SK-N-SH (cell line): ENCODE results near the gene PRKD3. TPM values are rescaled to one million over a fixed set of nuclear protein-coding genes. Genes with fewer than 3 reads are reported as not detected.

Source experiments
- CTCF ChIA-PET: fragments of 300-600, 350-600 bp; formaldehyde crosslinking; extraction: SDS; loops from one replicate; lab custom pipeline; 2021; lab: Yijun Ruan, JAX
- POLR2A ChIA-PET: fragments of 350-600 bp; sonication (Branson Sonifier 250); formaldehyde crosslinking; extraction: SDS; loops from one replicate; lab custom pipeline; 2020; ENCODE audit warnings: antibody characterized with exemption, inconsistent platforms; lab: Yijun Ruan, JAX
- DNase-seq: peaks from one replicate; pipeline ENCODE4 v3.0.0; 2012
- H2AFZ ChIP-seq: fragments of 200-600 bp; sonication (generic); 2 replicates; pipeline ENCODE4 v1.8.1; 2016; ENCODE audit warnings: antibody characterized with exemption, mild to moderate bottlenecking, low read depth
- H3F3A ChIP-seq: fragments of 200-600 bp; sonication (generic); replicated peaks from 2 replicates; pipeline ENCODE3; 2016; ENCODE audit warnings: antibody characterized with exemption, mild to moderate bottlenecking; ENCODE audit not compliant: insufficient read depth
- H3K27ac ChIP-seq, 2 experiments: fragments of 200-500 bp in 1 of 2; fragments of 200-600 bp in 1 of 2; sonication (Bioruptor generic) in 1 of 2; sonication (generic), shearing (Covaris generic) in 1 of 2; 2 replicates each; pipeline versions ENCODE4 v1.5.1 to v1.6.1; 2014 to 2016; ENCODE audit warnings: low read depth in 2 of 2, inconsistent platforms in 1 of 2, low read length in 1 of 2, mild to moderate bottlenecking in 1 of 2, mixed read lengths in 1 of 2
- H3K27me3 ChIP-seq: fragments of 200-600 bp; sonication (generic), shearing (Covaris generic); 2 replicates; pipeline ENCODE4 v1.6.1; 2016; ENCODE audit warnings: mixed run types; ENCODE audit not compliant: insufficient read depth
- H3K36me3 ChIP-seq, 2 experiments: fragments of 200-500 bp in 1 of 2; fragments of 200-600 bp in 1 of 2; sonication (Bioruptor generic) in 1 of 2; sonication (generic) in 1 of 2; replicated peaks in 1 of 2; 2 replicates each; pipeline versions ENCODE3 to v1.5.1; 2014 to 2016; ENCODE audit warnings: low read length in 1 of 2, mild to moderate bottlenecking in 1 of 2; ENCODE audit not compliant: insufficient read depth in 2 of 2, control insufficient read depth in 1 of 2
- H3K4me1 ChIP-seq, 2 experiments: fragments of 200-500 bp in 1 of 2; fragments of 200-600 bp in 1 of 2; sonication (Bioruptor generic) in 1 of 2; sonication (generic), shearing (Covaris generic) in 1 of 2; 2 replicates each; pipeline versions ENCODE4 v1.5.1 to v1.6.1; 2014 to 2016; ENCODE audit warnings: low read depth in 1 of 2, low read length in 1 of 2, mixed run types in 1 of 2; ENCODE audit not compliant: insufficient read depth in 2 of 2, control insufficient read depth in 1 of 2
- H3K4me2 ChIP-seq: fragments of 200-600 bp; sonication (generic), shearing (Covaris generic); 2 replicates; pipeline ENCODE4 v1.6.1; 2017; ENCODE audit warnings: mixed run types
- H3K4me3 ChIP-seq, 2 experiments: fragments of 200-500 bp in 1 of 2; fragments of 200-600 bp in 1 of 2; sonication (Bioruptor generic) in 1 of 2; sonication (generic), shearing (Covaris generic) in 1 of 2; 2 replicates each; pipeline versions ENCODE4 v1.5.1 to v1.8.1; 2014 to 2016; ENCODE audit warnings: low read depth in 2 of 2, inconsistent platforms in 1 of 2, low read length in 1 of 2, mild to moderate bottlenecking in 1 of 2, mixed read lengths in 1 of 2, moderate library complexity in 1 of 2
- H3K79me2 ChIP-seq: fragments of 200-600 bp; sonication (generic); 2 replicates; pipeline ENCODE4 v1.8.1; 2017; ENCODE audit warnings: mild to moderate bottlenecking; ENCODE audit not compliant: insufficient read depth
- H3K9ac ChIP-seq: fragments of 200-600 bp; sonication (generic); 2 replicates; pipeline ENCODE4 v1.6.1; 2017; ENCODE audit warnings: mixed run types
- H3K9me2 ChIP-seq: fragments of 200-600 bp; sonication (generic); 2 replicates; pipeline ENCODE4 v1.6.1; 2017; ENCODE audit warnings: mixed run types
- H3K9me3 ChIP-seq: fragments of 200-600 bp; sonication (generic); 2 replicates; pipeline ENCODE4 v1.6.1; 2017; ENCODE audit warnings: mixed run types, mild to moderate bottlenecking, moderate library complexity
- H4K20me1 ChIP-seq: fragments of 200-600 bp; sonication (generic); 2 replicates; pipeline ENCODE4 v1.6.1; 2017; ENCODE audit warnings: mild to moderate bottlenecking, mixed run types; ENCODE audit not compliant: insufficient read depth
- CHD2 ChIP-seq: fragments of 150-350 bp; IDR thresholded peaks from 2 replicates; pipeline ENCODE4 v1.6.1; 2018; ENCODE audit warnings: low read length; ENCODE audit not compliant: partially characterized antibody
- ELF1 ChIP-seq: IDR thresholded peaks from 2 replicates; pipeline ENCODE4 v1.4.0; 2012
- EP300 ChIP-seq, 2 experiments: IDR thresholded peaks; 2 replicates each; pipeline versions ENCODE4 v1.4.0 to v1.6.1; 2012; ENCODE audit warnings: borderline replicate concordance in 1 of 2, low read depth in 1 of 2, low read length in 1 of 2
- FOXM1 ChIP-seq: IDR thresholded peaks from 2 replicates; pipeline ENCODE4 v1.4.0; 2012; ENCODE audit warnings: low read depth, mild to moderate bottlenecking
- GABPA ChIP-seq: IDR thresholded peaks from 2 replicates; pipeline ENCODE4 v1.4.0; 2012; ENCODE audit warnings: low read depth, mild to moderate bottlenecking
- MEF2A ChIP-seq: IDR thresholded peaks from 2 replicates; pipeline ENCODE4 v1.4.0; 2012; ENCODE audit warnings: low read depth, borderline replicate concordance
- MXI1 ChIP-seq: IDR thresholded peaks from 2 replicates; pipeline ENCODE4 v1.6.1; 2012; ENCODE audit warnings: mild to moderate bottlenecking, low read depth, low read length, improper control_type of control experiment
- NFIC ChIP-seq: IDR thresholded peaks from 2 replicates; pipeline ENCODE4 v1.4.0; 2012; ENCODE audit warnings: borderline replicate concordance
- NRF1 ChIP-seq: IDR thresholded peaks from 2 replicates; pipeline ENCODE4 v1.6.1; 2012; ENCODE audit warnings: low read depth, mild to moderate bottlenecking, low read length
- PBX3 ChIP-seq: IDR thresholded peaks from 2 replicates; pipeline ENCODE4; 2012
- POLR2AphosphoS5 ChIP-seq: IDR thresholded peaks from 2 replicates; pipeline ENCODE4 v1.6.1; 2012; ENCODE audit warnings: low read depth, low read length
- RAD21 ChIP-seq: IDR thresholded peaks from 2 replicates; pipeline ENCODE4 v1.6.1; 2012; ENCODE audit warnings: mild to moderate bottlenecking, low read length
- RCOR1 ChIP-seq: fragments of 150-350 bp; IDR thresholded peaks from 2 replicates; pipeline ENCODE4 v1.6.1; 2017; ENCODE audit warnings: antibody characterized with exemption, low read length
- SIN3A ChIP-seq: IDR thresholded peaks from 2 replicates; pipeline ENCODE4 v1.6.1; 2012; ENCODE audit warnings: low read depth, mild to moderate bottlenecking, low read length, moderate library complexity, borderline replicate concordance
- SMC3 ChIP-seq: IDR thresholded peaks from 2 replicates; pipeline ENCODE4 v1.6.1; 2012; ENCODE audit warnings: low read depth, low read length, improper control_type of control experiment
- TCF12 ChIP-seq: IDR thresholded peaks from 2 replicates; pipeline ENCODE4 v1.4.0; 2012
- TEAD4 ChIP-seq: IDR thresholded peaks from 2 replicates; pipeline ENCODE4 v1.4.0; 2012; ENCODE audit warnings: mild to moderate bottlenecking, borderline replicate concordance; ENCODE audit not compliant: insufficient read depth
- USF2 ChIP-seq: fragments of 150-350 bp; IDR thresholded peaks from 2 replicates; pipeline ENCODE4 v1.6.1; 2017; ENCODE audit warnings: antibody characterized with exemption, low read length, low read depth, borderline replicate concordance
- ZBTB33 ChIP-seq: IDR thresholded peaks from 2 replicates; pipeline ENCODE4 v1.4.0; 2012; ENCODE audit warnings: low read depth, borderline replicate concordance
- polyA plus RNA-seq, 3 experiments: library from polyadenylated mRNA; depleted of rRNA; stranded (reverse); fragments of >200 nt; gene quantifications; 2 replicates each; pipeline ENCODE4 v1.2.3, GENCODE V29; 2012
- TF ChIP-seq, protein P1 (sequence below): IDR thresholded peaks from 2 replicates; pipeline ENCODE4 v1.6.1; 2012; ENCODE audit warnings: mild to moderate bottlenecking, low read depth, low read length, moderate library complexity

Gene PRKD3
- polyA plus RNA-seq, 1 of the 3 experiments (the other 2 are of a cell fraction), result 15.9 TPM

DNA sequence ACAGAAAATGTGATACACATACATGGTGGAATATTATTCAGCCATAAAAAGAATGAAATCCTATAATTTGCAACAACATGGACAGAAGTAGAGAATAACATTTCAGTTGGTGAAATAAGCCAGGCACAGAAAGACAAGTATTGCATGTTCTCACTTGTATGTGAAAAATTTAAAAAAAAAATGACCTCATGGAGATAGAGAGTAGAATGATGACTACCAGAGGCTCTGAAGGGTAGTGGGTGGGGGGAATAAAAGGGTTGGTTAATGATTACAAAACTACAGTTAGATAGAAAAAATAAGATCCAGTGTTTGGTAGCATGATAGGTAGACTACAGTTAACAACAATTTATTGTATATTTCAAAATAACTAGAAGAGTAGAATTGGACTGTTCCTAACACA is 24.5 kb downstream of the PRKD3 start (continued):
- TF ChIP-seq, protein P1, sequence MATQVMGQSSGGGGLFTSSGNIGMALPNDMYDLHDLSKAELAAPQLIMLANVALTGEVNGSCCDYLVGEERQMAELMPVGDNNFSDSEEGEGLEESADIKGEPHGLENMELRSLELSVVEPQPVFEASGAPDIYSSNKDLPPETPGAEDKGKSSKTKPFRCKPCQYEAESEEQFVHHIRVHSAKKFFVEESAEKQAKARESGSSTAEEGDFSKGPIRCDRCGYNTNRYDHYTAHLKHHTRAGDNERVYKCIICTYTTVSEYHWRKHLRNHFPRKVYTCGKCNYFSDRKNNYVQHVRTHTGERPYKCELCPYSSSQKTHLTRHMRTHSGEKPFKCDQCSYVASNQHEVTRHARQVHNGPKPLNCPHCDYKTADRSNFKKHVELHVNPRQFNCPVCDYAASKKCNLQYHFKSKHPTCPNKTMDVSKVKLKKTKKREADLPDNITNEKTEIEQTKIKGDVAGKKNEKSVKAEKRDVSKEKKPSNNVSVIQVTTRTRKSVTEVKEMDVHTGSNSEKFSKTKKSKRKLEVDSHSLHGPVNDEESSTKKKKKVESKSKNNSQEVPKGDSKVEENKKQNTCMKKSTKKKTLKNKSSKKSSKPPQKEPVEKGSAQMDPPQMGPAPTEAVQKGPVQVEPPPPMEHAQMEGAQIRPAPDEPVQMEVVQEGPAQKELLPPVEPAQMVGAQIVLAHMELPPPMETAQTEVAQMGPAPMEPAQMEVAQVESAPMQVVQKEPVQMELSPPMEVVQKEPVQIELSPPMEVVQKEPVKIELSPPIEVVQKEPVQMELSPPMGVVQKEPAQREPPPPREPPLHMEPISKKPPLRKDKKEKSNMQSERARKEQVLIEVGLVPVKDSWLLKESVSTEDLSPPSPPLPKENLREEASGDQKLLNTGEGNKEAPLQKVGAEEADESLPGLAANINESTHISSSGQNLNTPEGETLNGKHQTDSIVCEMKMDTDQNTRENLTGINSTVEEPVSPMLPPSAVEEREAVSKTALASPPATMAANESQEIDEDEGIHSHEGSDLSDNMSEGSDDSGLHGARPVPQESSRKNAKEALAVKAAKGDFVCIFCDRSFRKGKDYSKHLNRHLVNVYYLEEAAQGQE, result no peak
- TF ChIP-seq TEAD4 (no peak), NRF1 (no peak)

DNA sequence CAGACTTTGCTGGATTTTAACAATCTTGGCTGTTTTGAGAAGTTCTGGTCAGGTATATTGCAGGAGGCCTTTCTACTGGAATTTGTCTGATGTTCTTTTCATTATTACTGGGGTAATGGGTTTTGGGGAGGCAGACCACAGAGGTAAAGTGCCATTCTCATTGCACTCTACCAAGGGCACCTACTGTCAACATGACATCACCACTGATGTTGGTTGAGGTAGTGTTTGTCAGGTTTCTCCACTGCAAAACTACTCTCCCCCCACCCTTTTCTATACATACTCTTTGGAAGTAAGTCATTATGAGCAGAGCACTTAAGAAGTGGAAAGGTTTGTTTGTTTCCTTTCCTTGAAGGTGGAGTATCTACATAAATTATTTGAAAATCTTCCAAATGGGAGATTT is 27.0 kb downstream of the PRKD3 start:
- H3K27me3 ChIP-seq, result no peaks in the 10 kb centered on the region
- no peak overlapping the region for H3K27ac ChIP-seq
- no peaks in the 10 kb centered on the region for H3K9me2 ChIP-seq
- no peak overlapping the region for H3K4me2 ChIP-seq
- no peak overlapping the region for H3K9ac ChIP-seq
- H3F3A ChIP-seq, result peaks cover 18% of the 10 kb centered on the region
- no peaks in the 10 kb centered on the region for H3K9me3 ChIP-seq
- peaks cover 7 to 9% of the 10 kb centered on the region in 2 experiments; a peak in 3 of 4 replicates for H3K4me1 ChIP-seq
- DNase-seq, result no peak
- peaks cover 2 to 14% of the 10 kb centered on the region in 2 experiments for H3K36me3 ChIP-seq
- no peak overlapping the region for H3K4me3 ChIP-seq
- no peak overlapping the region for H2AFZ ChIP-seq
- POLR2A ChIA-PET, result no interaction called here
- peaks cover 97% of the 10 kb centered on the region for H3K79me2 ChIP-seq
- peaks cover 4% of the 10 kb centered on the region; the same call in 1 of the 2 replicates for H4K20me1 ChIP-seq
- CTCF ChIA-PET, result interaction anchor here (0.9 to 1.3 kb wide), 3 partner anchors 9 to 99 kb away, joined by 3 to 5 read pairs (median 3); no protein-coding TSS in a partner anchor
- TF ChIP-seq, protein P1, result no peak
- TF ChIP-seq USF2, result no peak
- TF ChIP-seq ZBTB33, result no peak
- no peak for TF ChIP-seq RCOR1
- no peak for TF ChIP-seq CHD2
- TF ChIP-seq ELF1, result no peak
- no peak for TF ChIP-seq TEAD4
- TF ChIP-seq POLR2AphosphoS5, result no peak
- TF ChIP-seq TCF12, result no peak
- TF ChIP-seq SMC3, result no peak
- TF ChIP-seq RAD21, result no peak
- TF ChIP-seq FOXM1, result no peak
- no peak for TF ChIP-seq NFIC
- no peak for TF ChIP-seq SIN3A
- no peak for TF ChIP-seq MEF2A
- TF ChIP-seq MXI1, result no peak
- no peak for TF ChIP-seq EP300 (IDR thresholded peaks at IDR 0.05; ENCODE audit: borderline replicate concordance in 1 of 2, low read depth in 1 of 2, low read length in 1 of 2)
- no peak for TF ChIP-seq GABPA
- no peak for TF ChIP-seq PBX3
